ENCODE results near the gene TXNIP. TPM values are rescaled to one million over a fixed set of nuclear protein-coding genes. Genes with fewer than 3 reads are reported as not detected.

TXNIP gene
- total RNA-seq, 1 donor from 2014 or later = 213 TPM

GRCh38 chr1:145995148-145995881, 1.1 kb downstream of the TXNIP start:
- no peak for TF ChIP-seq EZH2phosphoT487 (IDR thresholded peaks at IDR 0.05)
- no peak for TF ChIP-seq EZH2 (IDR thresholded peaks at IDR 0.05)
- no peak for TF ChIP-seq CTCF (IDR thresholded peaks at IDR 0.05)
- Mint-ChIP-seq H3K4me1 (peaks cover 67% of the 10 kb centered on the region), H3K27me3 (ENCODE audit: insufficient read depth, low read depth) (peaks cover 8% of the 10 kb centered on the region), H3K36me3 (peaks cover 42% of the 10 kb centered on the region), H3K4me3 (peak overlapping the region; percentile 98), H3K27ac (peak overlapping the region; percentile 89), H3K9me3 (peaks cover 2% of the 10 kb centered on the region)
- peak overlapping the region; percentile 94 for H3K4me2 ChIP-seq
- peaks cover 44% of the 10 kb centered on the region for H3K4me1 ChIP-seq
- H3K79me2 ChIP-seq (ENCODE audit: low read depth) = peaks cover 22% of the 10 kb centered on the region
- no peak overlapping the region for H2AFZ ChIP-seq (replicated peaks)
- H3K27ac ChIP-seq = no peak overlapping the region
- H3K4me3 ChIP-seq = peak overlapping the region; percentile 85
- peaks cover 19% of the 10 kb centered on the region for H3K27me3 ChIP-seq
- peaks cover 48% of the 10 kb centered on the region for H4K20me1 ChIP-seq (ENCODE audit: low read depth)
- H3K9me3 ChIP-seq (ENCODE audit: low read depth) = no peaks in the 10 kb centered on the region
- no peak for DNase-seq (ENCODE audit: low spot score)
- H3K36me3 ChIP-seq = peaks cover 17% of the 10 kb centered on the region
- H3K9ac ChIP-seq = peak overlapping the region; percentile 70
- H3F3A ChIP-seq (ENCODE audit: low read depth) = peaks cover 41% of the 10 kb centered on the region

GRCh38 chr1:145994391-145995120, 1.8 kb downstream of the TXNIP start:
- peaks cover 39% of the 10 kb centered on the region for H3K4me1 ChIP-seq
- peaks cover 41% of the 10 kb centered on the region for H3F3A ChIP-seq (ENCODE audit: low read depth)
- peak overlapping the region; percentile 70 for H3K9ac ChIP-seq
- H3K79me2 ChIP-seq (ENCODE audit: low read depth) = peaks cover 22% of the 10 kb centered on the region
- H3K27me3 ChIP-seq = peaks cover 19% of the 10 kb centered on the region
- peaks cover 9% of the 10 kb centered on the region for H3K27me3 Mint-ChIP-seq (ENCODE audit: insufficient read depth, low read depth)
- no peak for DNase-seq (ENCODE audit: low spot score)
- no peaks in the 10 kb centered on the region for H3K9me3 ChIP-seq (ENCODE audit: low read depth)
- H3K4me2 ChIP-seq = peak overlapping the region; percentile 94
- H3K9me3 Mint-ChIP-seq = peaks cover 2% of the 10 kb centered on the region
- H3K36me3 ChIP-seq = peaks cover 17% of the 10 kb centered on the region
- H3K36me3 Mint-ChIP-seq = peaks cover 42% of the 10 kb centered on the region
- H4K20me1 ChIP-seq (ENCODE audit: low read depth) = peaks cover 48% of the 10 kb centered on the region
- H2AFZ ChIP-seq (replicated peaks) = no peak overlapping the region
- no peak overlapping the region for H3K27ac Mint-ChIP-seq
- H3K4me3 Mint-ChIP-seq = peak overlapping the region; percentile 98
- no peak overlapping the region for H3K27ac ChIP-seq
- peaks cover 65% of the 10 kb centered on the region for H3K4me1 Mint-ChIP-seq
- H3K4me3 ChIP-seq = peak overlapping the region; percentile 85
- no peak for TF ChIP-seq EZH2phosphoT487 (IDR thresholded peaks at IDR 0.05)
- no peak for TF ChIP-seq CTCF (IDR thresholded peaks at IDR 0.05)

- H3K79me2 ChIP-seq (ENCODE audit: low read depth) = peaks cover 22% of the 10 kb centered on the region
- H3K9ac ChIP-seq = no peak overlapping the region
- TF ChIP-seq EZH2 (IDR thresholded peaks at IDR 0.05) = no peak
- no peak for TF ChIP-seq EZH2phosphoT487 (IDR thresholded peaks at IDR 0.05)
- no peak for TF ChIP-seq CTCF (IDR thresholded peaks at IDR 0.05)
- H4K20me1 ChIP-seq (ENCODE audit: low read depth) = peaks cover 48% of the 10 kb centered on the region
- H3K36me3 ChIP-seq = peaks cover 17% of the 10 kb centered on the region
- H3K27ac Mint-ChIP-seq = peak overlapping the region; percentile 32
- H3K9me3 ChIP-seq (ENCODE audit: low read depth) = no peaks in the 10 kb centered on the region
- peaks cover 41% of the 10 kb centered on the region for H3F3A ChIP-seq (ENCODE audit: low read depth)
- peaks cover 2% of the 10 kb centered on the region for H3K9me3 Mint-ChIP-seq
- H2AFZ ChIP-seq (replicated peaks) = no peak overlapping the region
- peaks cover 61% of the 10 kb centered on the region for H3K4me1 Mint-ChIP-seq
- peak overlapping the region; percentile 98 for H3K4me3 Mint-ChIP-seq
- H3K4me2 ChIP-seq = peak overlapping the region; percentile 94
- H3K4me3 ChIP-seq = peak overlapping the region; percentile 85
- H3K27me3 ChIP-seq = peaks cover 19% of the 10 kb centered on the region
- no peak overlapping the region for H3K27ac ChIP-seq
- peaks cover 8% of the 10 kb centered on the region for H3K27me3 Mint-ChIP-seq (ENCODE audit: insufficient read depth, low read depth)
- DNase-seq (ENCODE audit: low spot score) = no peak
- peaks cover 42% of the 10 kb centered on the region for H3K36me3 Mint-ChIP-seq
- H3K4me1 ChIP-seq = peaks cover 37% of the 10 kb centered on the region
Observed at GRCh38 chr1:145993618-145994390, 2.6 kb downstream of the TXNIP start.

Data from neural progenitor cell (in vitro differentiated cells).